ENCODE data around the gene FAM171A2.

- TF ChIP-seq CTCF (IDR thresholded peaks at IDR 0.05; ENCODE audit: low read depth, low read length): no peak
- TF ChIP-seq POLR2A (IDR thresholded peaks at IDR 0.05; ENCODE audit: extremely low read depth, insufficient read length): no peak
- no peak for TF ChIP-seq MAX (IDR thresholded peaks at IDR 0.05; ENCODE audit: low read depth, low read length)
- TF ChIP-seq MYC (IDR thresholded peaks at IDR 0.05; ENCODE audit: low read depth, low read length): no peak
Observed at GRCh38 chr17:44383363-44383762, 19.7 kb upstream of the FAM171A2 start.

Measured in NB4 (cell line).